A549 (cell line): ENCODE measurements around the gene MAPK1.
"Not testable (repeated sequence)": the region's sequence is repeated elsewhere in the genome, so short reads cannot be mapped to it uniquely, and the experiment has no call there.

Experiments
- BHLHE40 ChIP-seq: IDR thresholded peaks from 2 replicates; pipeline ENCODE4 v1.6.1; 2012; ENCODE audit warnings: low read depth, low read length, inconsistent platforms
- HOXB5 ChIP-seq: fragments of 250-450 bp; sonication (Bioruptor Pico); IDR thresholded peaks from 2 replicates; pipeline ENCODE4 v1.5.0; 2020; ENCODE audit warnings: mild to moderate bottlenecking, moderate library complexity
- POLR2A ChIP-seq: IDR thresholded peaks from 2 replicates; pipeline ENCODE4 v1.6.1; 2012; ENCODE audit warnings: mild to moderate bottlenecking, low read length
- RAD21 ChIP-seq, 2 experiments: fragments of >200 bp in 1 of 2; sonication (Bioruptor Twin) in 1 of 2; formaldehyde crosslinking in 1 of 2; IDR thresholded peaks in 1 of 2; conservative IDR thresholded peaks in 1 of 2; 2 replicates in 1 of 2; 3 replicates in 1 of 2; pipeline ENCODE4 v1.6.1; 2012 to 2018; ENCODE audit warnings: inconsistent platforms in 1 of 2
- RFX5 ChIP-seq: fragments of 450-650 bp; IDR thresholded peaks from 2 replicates; pipeline ENCODE4 v1.7.1; 2014; ENCODE audit warnings: antibody characterized with exemption, mild to moderate bottlenecking, moderate library complexity
- TF ChIP-seq, protein P1 (sequence below): fragments of >200 bp; sonication (Bioruptor Twin); formaldehyde crosslinking; IDR thresholded peaks from 3 replicates; pipeline ENCODE4 v1.5.1; 2016
- TF ChIP-seq, protein P2 (sequence below): fragments of 450-650 bp; IDR thresholded peaks from 2 replicates; pipeline ENCODE4 v1.6.1; 2014; ENCODE audit warnings: antibody characterized with exemption

DNA sequence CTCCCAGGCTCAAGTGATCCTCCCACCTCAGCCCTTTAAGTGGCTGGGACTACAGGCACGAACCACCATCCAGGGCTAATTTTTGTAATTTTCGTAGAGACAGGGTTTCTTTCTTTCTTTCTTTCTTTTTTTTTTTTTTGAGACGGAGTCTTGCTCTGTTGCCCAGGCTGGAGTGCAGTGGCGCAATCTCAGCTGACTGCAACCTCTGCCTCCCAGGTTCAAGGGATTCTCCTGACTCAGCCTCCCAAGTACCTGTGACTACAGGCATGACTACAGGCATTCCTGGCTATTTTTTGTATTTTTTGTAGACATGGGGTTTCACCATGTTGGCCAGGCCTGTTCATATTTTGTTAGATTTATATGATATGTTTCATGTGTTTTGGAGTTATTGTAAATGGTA lies 28.8 kb upstream of the MAPK1 start:
- not testable (repeated sequence) for TF ChIP-seq BHLHE40; RFX5; RAD21 (conservative IDR thresholded peaks at IDR 0.05 in 1 of 2, IDR thresholded peaks at IDR 0.05 in 1 of 2); HOXB5; POLR2A
- TF ChIP-seq, protein P1, sequence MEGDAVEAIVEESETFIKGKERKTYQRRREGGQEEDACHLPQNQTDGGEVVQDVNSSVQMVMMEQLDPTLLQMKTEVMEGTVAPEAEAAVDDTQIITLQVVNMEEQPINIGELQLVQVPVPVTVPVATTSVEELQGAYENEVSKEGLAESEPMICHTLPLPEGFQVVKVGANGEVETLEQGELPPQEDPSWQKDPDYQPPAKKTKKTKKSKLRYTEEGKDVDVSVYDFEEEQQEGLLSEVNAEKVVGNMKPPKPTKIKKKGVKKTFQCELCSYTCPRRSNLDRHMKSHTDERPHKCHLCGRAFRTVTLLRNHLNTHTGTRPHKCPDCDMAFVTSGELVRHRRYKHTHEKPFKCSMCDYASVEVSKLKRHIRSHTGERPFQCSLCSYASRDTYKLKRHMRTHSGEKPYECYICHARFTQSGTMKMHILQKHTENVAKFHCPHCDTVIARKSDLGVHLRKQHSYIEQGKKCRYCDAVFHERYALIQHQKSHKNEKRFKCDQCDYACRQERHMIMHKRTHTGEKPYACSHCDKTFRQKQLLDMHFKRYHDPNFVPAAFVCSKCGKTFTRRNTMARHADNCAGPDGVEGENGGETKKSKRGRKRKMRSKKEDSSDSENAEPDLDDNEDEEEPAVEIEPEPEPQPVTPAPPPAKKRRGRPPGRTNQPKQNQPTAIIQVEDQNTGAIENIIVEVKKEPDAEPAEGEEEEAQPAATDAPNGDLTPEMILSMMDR = not testable (repeated sequence)
- TF ChIP-seq, protein P2, sequence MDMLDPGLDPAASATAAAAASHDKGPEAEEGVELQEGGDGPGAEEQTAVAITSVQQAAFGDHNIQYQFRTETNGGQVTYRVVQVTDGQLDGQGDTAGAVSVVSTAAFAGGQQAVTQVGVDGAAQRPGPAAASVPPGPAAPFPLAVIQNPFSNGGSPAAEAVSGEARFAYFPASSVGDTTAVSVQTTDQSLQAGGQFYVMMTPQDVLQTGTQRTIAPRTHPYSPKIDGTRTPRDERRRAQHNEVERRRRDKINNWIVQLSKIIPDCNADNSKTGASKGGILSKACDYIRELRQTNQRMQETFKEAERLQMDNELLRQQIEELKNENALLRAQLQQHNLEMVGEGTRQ = not testable (repeated sequence)
